ENCODE data around the gene IFNA10.
A peak's percentile ranks its signal among the peaks of the same experiment; 100 is the strongest.
"Not testable (repeated sequence)": the region's sequence is repeated elsewhere in the genome, so short reads cannot be mapped to it uniquely, and the experiment has no call there.

The IFNA10 gene

DNA sequence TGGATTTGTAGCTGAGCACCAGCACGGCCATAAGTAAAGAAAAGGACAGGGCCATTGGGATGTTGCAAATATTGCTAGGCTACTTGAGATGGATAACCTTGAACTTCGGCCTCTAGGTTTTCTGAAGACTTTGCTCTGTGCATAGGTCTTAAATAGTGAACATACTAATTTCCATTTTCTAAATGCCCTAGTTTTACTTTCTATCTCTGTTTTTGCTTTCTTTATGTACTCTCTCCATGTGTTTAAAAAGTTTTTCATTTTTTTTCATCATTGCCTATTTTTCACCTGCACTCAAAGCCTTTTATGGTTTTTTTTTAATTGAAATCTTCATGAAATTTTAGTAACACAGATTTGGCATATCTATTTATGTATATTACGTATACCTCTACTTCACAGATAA is at the start of gene IFNA10:
Gene IFNA10, minus strand, starts transcription at position 101 of the 400 bp plus-strand sequence. Its CDS starts 46 bp downstream, at position 55.
- not testable (repeated sequence) for DNase-seq

DNA sequence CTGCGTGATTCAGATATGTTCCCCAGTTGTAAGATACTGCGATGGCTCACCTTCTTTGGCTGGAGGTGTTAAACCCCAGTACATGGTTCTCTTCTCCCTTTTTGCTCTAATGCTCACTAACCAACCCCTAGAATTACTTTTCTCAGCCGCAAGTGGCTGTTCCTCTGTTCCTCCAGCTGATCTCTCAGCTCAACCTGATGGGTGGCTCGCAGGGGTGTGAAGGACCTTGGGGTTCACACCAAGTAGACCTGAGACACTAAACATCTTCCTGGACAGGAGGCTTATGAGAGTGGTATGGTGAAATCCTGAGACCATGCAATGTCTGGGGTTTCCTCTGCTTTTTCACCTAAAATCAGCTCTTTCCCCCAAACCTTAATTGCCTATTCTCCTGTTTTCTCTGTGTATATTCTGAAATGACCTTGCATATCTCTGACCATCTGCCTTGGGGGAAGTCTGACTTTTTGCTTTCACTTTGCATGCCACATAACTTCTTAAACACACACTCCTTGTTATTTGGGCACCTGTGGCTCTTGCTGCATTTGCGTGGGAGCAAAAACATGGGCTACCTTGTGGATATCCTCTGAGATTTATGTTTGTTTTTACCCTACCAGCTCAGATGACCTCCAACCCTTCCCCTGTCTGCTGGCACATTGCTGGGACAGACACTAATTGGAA is 48.7 kb upstream of the IFNA10 start:
- DNase-seq: no peak

DNA sequence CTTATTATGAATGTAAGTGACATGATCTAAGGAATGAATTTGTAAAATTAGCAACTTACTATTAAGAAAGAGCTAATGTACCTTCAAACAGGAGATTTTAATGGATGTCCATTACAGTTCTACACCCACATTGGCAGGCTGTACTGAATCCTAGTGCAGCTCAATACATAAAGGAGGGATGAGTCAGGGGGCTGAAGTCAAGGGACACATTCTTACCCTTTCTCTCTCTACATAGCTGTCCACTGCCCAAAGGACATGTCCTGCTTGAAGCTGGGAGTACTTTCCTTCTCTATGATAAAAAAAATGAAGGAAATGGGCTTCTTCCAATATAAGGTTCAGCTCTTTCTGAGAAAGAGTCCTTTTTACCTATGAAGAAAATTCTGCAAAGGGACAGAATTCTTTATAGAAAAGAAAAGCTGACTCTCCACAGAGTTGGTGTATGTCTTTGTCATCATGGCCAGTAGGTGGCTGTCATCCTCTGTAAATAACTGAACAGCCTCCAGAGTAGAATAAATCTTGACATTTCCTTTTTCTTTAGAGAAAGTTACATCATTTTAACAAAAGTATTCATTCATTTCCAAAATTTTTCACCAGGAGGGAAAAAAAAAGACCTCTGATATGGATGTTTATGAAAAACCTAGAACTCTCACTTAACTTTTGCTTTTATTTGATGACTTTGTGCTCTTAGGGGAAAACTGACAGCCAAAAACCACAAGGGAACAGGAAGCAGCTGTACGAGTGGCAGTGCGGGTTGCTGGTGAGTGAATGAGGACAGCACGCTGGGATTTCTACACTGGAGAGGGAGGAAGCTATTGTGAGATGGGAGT is 46.0 kb upstream of the IFNA10 start:
- DNase-seq: no peak

DNA sequence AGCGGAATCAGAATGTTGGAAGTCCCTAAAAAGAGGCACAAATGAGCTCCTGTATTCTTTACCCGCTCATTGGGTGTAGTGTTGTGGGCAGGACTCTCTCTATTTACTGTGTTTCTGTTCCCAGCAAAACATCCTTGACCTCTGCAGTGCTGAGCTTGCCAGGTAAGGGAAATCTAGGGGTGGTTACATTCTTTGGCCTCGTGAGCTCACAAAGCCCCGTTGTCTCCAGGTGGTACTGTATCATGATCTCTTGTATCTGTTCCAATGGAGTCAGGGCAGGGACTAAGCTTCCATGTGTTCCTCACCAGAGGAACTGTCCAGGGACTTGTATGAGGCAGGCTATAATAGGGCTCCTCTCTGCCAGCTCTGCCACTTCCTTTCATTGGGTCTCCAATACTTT is 44.7 kb upstream of the IFNA10 start:
- no peak for DNase-seq

DNA sequence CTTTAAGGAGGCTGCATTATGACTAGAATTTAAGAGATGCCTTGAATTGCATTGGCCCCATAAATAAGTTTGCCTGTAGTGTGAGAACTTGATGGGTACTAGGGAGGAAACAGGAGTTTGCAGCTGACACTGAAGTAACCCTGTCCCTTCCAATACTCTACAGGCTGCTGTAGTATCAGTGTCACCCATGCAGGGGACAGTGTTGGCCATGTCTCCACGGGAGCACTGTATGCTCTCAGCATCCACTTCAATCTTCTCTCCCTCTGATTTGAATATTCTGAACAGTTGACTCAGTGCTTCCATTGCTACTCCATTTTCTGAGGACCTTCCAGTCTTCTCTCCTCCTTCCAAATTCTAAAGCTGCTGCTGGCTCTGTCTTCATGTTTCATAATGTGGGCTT is 44.2 kb upstream of the IFNA10 start:
- no peak for DNase-seq

DNA sequence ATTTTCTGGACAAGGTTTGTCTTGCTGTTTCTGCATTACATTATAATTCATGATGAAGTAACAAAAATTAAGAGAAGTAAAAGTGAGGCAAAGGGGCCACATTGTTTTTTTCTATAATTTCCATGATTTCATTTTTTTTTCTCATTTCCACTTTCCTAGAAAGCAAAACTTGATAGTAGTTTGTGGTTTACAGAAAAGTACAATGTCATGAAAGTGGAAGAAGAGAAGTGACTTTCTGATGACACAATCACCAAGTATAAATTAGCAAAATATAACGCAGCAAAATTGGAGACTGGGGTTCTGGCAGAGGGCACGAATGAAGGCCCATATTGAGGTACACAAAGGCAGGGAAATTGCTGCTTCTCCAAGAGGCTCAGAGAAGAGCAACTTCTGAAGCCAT is 37.9 kb upstream of the IFNA10 start:
- no peak for DNase-seq

DNA sequence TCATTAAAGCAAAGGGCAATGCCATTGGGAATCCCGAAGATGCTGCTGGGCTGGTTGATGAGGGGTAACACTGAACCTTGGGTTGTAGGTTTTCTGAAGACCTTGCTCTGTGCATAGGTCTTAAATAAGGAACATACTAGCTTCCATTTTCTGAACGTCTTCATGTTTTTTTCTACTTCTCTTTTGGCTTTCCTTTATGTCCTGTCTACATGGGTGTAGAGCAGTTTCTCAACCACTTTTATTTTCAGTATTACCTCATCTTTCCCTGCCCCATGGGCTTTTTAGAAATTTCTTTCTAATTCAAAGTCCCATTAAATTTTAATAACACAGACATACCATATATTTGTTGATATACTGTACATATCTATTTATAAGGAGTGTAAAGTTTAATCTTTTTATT is 33.0 kb upstream of the IFNA10 start, which contains the start of gene IFNA14:
Gene IFNA14, minus strand, starts transcription at position 95 of the 400 bp plus-strand sequence. Its CDS starts 70 bp downstream, at position 25.
- DNase-seq: no peak

DNA sequence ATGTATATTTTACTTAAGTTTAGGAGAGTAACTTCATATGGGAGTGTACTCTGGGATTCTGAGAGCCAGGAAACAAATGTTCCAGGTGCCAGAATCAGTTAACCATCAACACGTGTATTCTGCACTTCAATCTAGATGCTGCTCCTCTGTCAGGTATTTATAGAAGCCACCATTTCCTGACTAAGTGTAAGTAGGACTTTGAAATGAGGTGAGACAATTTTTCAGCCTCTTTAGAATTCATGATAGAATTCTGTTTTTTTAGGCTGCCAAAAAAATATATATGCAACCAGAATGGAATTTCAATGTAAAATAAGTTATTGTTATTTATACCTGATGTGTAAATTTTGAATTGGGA is 29.4 kb upstream of the IFNA10 start:
- not testable (repeated sequence) for DNase-seq

DNA sequence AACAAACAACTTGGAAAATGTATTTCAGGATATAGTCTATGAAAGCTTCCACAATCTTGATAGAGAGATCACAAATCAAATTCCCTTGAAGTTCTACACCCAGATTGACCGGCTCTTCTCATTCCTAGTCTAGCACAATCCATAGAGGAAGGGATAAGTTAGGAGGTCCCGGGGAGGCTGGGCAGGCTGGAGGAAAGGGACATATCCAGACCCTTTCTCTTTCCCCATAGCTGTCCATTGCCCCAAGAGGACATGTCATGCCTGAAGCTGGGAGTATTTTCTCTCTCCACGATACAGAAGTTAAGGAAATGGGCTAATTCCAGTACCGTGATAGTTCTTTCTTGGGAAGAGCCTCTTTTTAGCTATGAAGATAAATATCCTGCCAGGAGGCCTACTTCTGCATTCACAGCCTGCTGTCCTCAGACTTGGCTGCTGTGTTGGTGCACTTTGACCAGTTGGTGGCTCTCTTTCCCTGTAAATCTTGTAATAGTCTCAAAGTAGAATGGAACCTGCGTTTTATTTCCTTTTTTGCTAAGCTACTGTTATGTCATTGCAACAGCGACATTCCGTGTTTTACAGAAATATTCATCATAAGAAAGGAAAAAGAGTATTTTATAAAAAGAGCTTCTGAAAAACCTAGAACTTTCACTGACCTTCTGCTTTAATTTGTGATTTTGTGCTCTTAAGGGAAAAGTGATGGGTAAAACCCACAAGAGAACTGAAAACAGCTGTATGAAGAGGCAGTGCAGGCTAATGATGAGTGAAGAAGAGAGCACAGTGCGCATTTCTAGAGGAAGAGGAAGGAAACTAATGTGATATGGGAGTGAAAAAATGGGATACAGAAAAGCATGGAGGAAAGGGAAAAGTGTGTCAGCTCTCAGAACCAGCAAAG is 28.8 kb upstream of the IFNA10 start:
- peak in 1 of 2 donors; percentile 5 for DNase-seq

DNA sequence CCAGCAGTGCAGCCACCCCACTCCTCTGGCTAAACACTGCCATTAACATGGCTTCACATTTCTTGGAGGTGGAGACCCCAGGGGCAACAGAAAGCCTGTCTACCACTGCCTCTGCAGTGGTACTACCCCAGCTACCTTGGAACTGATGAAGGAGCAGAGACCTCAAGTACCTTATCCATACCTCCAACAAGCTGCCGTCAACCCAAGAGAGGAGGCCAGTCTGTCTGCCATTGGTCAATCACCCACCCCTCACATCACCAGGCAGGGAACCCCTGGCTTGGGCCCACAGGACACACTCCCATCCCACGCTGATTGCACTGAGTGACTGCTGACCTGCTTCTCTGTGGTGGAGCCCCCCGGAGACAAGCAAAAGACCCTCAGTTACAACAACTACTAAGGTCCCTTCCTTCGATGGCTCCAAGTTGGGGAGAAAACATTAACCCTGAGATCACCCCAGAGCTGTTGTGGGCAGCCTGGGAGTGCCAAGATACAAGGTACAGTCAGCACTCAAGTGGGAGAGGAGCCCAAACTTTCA is 27.3 kb upstream of the IFNA10 start:
- no peak for DNase-seq

DNA sequence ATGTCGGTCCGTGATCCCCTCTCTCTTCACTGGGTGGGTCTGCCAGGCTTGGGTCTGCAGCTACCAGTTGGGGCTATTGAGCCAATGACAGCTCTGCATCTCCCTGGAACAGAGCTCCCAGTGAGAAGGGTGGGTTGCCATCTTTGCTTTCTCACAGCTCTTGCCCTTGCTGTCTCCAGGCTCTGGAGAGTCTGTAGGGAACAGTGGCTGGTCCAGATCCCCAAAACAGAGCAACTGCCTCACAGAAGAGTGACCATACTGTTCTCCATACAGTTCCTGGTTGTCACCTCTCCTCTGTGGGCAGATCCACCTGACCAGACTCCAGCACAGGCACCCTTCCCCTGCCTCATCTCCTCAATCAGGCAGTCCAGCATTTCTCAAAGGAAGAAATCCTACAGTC is 26.3 kb upstream of the IFNA10 start:
- DNase-seq: no peak

DNA sequence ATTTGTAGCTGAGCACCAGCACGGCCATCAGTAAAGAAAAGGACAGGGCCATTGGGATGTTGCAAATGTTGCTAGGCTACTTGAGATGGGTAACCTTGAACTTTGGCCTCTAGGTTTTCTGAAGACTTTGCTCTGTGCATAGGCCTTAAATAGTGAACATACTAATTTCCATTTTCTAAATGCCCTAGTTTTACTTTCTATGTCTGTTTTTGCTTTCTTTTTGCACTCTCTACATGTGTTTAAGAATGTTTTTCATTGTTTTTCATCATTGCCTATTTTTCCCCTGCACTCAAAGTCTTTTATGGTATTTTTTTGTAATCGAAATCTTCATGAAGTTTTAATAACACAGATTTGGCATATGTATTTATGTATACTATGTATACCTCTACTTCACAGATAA is 21.2 kb upstream of the IFNA10 start, which contains the start of gene IFNA17:
Gene IFNA17, minus strand, starts transcription at position 101 of the 400 bp plus-strand sequence. Its CDS starts 49 bp downstream, at position 52.
- no peak for DNase-seq

DNA sequence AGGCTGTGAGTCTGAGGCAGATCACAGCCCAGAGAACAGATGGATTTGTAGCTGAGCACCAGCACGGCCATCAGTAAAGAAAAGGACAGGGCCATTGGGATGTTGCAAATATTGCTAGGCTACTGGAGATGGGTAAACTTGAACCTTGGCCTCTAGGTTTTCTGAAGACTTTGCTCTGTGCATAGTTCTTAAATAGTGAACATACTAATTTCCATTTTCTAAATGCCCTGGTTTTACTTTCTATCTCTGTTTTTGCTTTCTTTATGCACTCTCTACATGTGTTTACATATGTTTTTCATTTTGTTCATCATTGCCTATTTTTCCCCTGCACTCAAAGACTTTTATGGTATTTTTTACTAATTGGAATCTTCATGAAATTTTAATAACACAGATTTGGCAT is 10.3 kb upstream of the IFNA10 start, which contains the start of gene IFNA16:
Gene IFNA16, minus strand, starts transcription at position 101 of the 400 bp plus-strand sequence. Its CDS starts 6 bp downstream, at position 95.
- not testable (repeated sequence) for DNase-seq

DNA sequence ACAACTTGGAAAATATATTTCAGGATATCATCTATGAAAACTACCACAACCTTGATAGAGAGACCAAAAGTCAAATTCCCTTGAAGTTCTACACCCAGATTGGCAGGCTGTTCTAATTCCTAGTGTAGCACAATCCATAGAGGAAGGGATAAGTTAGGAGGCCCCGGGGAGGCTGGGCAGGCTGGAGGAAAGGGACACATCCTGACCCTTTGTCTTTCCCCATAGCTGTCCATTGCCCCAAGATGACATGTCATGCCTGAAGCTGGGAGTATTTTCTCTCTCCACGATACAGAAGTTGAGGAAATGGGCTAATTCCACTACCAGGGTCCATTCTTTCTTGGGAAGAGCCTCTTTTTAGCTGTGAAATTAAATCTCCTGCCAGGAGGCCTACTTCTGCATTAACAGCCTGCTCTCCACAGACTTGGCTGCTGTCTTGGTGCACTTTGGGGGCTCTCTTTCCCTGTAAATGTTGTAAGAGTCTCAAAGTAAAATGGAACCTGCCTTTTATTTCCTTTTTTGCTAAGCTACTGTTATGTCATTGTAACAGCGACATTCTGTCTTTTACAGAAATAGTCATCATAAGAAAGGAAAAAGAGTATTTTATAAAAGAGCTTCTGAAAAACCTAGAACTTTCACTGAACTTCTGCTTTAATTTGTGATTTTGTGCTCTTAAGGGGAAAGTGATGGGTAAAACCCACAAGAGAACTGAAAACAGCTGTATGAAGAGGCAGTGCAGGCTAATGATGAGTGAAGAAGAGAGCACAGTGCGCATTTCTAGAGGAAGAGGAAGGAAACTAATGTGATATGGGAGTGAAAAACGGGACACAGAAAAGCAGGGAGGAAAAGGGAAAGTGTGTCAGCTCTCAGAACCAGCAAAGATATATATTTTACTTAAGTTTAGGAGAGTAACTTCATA is 6.7 kb upstream of the IFNA10 start:
- DNase-seq: not testable (repeated sequence)

DNA sequence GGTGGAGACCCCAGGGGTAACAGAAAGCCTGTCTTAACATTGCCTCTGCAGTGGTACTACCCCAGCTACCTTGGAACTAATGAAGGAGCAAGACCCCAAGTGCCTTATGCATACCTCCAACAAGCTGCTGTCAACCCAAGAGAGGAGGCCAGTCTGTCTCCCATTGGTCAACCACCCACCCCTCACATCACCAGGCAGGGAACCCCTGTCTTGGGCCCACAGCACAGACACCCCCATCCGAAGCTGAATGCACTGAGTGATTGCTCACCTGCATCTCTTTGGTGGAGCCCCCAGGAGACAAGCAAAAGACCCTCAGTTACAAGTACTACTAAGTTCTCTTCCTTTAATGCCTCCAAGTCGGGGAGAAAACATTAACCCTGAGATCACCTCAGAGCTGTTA is 5.2 kb upstream of the IFNA10 start:
- not testable (repeated sequence) for DNase-seq

DNA sequence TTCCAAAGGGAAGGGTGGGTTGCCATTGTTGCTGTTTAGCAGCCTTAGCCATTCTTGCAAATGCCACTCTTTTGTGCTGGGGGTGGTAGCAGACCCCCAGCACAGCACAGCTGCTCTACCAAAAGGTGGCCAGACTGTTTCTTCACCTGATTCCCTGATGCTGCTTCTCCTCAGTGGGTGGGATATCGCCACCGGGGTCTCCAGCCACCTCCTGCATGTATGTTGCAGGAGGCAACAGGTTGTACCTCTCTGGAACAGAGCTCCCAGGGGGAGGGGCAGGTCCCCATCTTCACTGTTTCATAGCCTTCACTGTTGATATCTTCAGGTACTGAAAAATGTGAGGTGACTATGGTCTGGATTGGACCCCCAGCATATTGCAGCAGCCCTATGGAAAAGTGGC is 3.8 kb upstream of the IFNA10 start:
- not testable (repeated sequence) for DNase-seq

DNA sequence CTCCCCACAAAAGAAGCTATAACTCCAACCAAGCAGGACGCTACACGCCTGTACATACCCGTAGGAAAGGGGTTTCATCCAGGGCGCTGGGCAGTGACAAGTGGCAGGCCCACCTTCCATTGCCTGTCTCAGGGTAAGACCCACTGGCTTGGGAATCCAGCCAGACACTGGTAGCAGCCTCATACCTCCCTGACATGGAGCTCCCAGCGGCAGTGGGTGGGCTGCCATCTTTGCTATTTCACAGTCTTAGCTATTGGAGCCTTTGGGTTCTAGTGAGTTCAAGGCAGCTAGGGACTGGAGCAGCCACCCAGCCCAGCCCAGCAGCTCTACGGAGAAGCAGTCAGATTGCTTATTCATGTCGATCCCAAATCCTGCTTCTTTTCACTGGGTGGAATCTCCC is 3.4 kb upstream of the IFNA10 start:
- DNase-seq: no peak

DNA sequence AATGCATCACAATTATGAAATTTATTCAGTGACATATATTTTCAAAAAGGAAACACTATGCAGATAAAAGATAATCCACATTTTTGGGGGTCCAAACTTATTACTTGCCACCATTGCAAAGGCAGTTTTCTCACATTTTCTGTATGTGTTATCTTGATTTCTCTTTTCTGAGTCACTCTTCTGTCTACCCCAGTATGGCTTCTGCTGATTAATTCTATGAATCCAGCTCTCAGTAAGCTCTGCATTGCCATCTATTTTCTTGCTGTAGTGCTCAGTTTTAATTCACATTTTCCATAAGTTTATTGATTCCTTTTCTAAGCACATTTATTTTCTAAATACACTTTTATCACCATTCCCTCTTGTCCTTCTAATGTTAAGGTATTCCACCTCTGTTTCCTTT is 1.7 kb downstream of the IFNA10 start:
- DNase-seq: no peak

DNA sequence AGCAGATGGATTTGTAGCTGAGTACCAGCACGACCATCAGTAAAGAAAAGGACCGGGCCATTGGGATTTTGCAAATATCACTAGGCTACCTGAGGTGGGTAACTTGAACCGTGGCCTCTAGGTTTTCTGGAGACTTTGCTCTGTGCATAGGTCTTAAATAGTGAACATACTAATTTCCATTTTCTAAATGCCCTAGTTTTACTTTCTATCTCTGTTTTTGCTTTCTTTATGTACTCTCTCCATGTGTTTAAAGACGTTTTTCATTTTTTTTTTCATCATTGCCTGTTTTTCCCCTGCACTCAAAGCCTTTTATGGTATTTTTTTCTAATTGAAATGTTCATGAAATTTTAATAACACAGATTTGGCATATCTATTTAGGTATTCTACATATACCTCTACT is 4.8 kb downstream of the IFNA10 start, which contains the start of gene IFNA7:
Gene IFNA7, minus strand, starts transcription at position 101 of the 400 bp plus-strand sequence. Its CDS starts 40 bp downstream, at position 61.
- DNase-seq: not testable (repeated sequence)

DNA sequence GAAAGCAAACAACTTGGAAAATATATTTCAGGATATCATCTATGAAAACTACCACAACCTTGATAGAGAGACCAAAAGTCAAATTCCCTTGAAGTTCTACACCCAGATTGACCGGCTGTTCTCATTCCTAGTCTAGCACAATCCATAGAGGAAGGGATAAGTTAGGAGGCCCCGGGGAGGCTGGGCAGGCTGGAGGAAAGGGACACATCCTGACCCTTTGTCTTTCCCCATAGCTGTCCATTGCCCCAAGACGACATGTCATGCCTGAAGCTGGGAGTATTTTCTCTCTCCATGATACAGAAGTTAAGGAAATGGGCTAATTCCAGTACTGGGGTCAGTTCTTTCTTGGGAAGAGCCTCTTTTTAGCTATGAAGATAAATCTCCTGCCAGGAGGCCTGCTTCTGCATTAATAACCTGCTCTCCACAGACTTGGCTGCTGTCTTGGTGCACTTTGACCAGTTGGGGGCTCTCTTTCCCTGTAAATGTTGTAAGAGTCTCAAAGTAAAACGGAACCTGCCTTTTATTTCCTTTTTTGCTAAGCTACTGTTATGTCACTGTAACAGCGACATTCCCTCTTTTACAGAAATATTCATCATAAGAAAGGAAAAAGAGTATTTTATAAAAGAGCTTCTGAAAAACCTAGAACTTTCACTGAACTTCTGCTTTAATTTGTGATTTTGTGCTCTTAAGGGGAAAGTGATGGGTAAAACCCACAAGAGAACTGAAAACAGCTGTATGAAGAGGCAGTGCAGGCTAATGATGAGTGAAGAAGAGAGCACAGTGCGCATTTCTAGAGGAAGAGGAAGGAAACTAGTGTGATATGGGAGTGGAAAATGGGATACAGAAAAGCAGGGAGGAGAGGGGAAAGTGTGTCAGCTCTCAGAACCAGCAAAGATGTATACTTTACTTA is 11.8 kb downstream of the IFNA10 start:
- peak; percentile 24 to 31 for DNase-seq

Data from stimulated activated CD4-positive, alpha-beta T cell treated with anti-CD3 and anti-CD28 coated beads, Interleukin-2, amount 100 ng/mL, for 48 hours (primary cell).